Heart left ventricle (tissue), 13 donors: ENCODE data around the gene NFATC1.

Source experiments
- POLR2A ChIP-seq, 2 donors: fragments of 450-650 bp; IDR thresholded peaks; one replicate each; pipeline ENCODE4 v1.6.1; 2017; ENCODE audit warnings: antibody characterized with exemption in 2 of 2, mild to moderate bottlenecking in 2 of 2, moderate library complexity in 2 of 2
- TF ChIP-seq, protein P1 (sequence below), 12 donors: fragments of 200-600 bp; sonication (generic) in 4 of 12; IDR thresholded peaks; one replicate each; pipeline versions ENCODE4 v1.5.0 to v1.8.0; 2018 to 2022; ENCODE audit warnings: antibody characterized with exemption in 12 of 12, mild to moderate bottlenecking in 5 of 12
- donor health status: ischemic (EF 13 %, LVEDD 7.1; RV severe dilation, severe dysfunction).
- donor health status: DM: no; HTN: yes; CAD: no.
- donor health status: DM: no; HTN: no; CAD: no.
- donor health status: ischemic (EF 25% LVEDD 6.9; RV normal size, moderate dysfunction).
- donor health status: ischemic (EF 25% LVEDD 5.7; RV mildly dilated, moderate dysfunction).
- donor health status: ischemic (EF 35%, LVEDD 5.7; RV mildly dilated, moderate dysfunction).
- donor health status: nonischemic (EF 11% LVEDD 7.7; RV severe dilation, severe dysfunction).
- donor health status: DM: yes; HTN: yes; CAD: no.
- donor health status: PGD.
- donor health status: ischemic (EF 29% LVEDD 5.4; RV normal size, mild dysfunction).
- donor health status: nonischemic (EF 23%, LVEDD 6.1; RV moderate dilation, normal function).

DNA sequence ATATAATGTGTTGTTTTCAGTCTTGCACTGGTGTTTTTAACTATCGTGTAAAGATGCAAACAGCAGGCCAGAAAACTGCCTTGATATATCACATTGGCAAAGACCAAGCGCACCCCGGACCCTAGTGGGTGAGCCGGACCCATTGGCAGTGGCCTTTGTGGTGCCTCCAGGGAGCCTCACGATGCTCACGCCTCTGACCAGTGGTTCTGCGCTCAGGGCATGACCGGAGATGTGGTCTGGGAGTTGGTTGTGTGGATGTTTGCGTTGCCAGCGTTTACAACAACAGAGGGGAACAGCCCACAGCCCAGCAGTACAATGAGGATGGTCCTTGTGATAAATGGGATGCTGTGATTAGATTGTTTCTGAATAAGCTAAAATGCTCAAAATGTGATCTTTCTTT lies 32.6 kb downstream of the NFATC1 start:
- TF ChIP-seq, protein P1, sequence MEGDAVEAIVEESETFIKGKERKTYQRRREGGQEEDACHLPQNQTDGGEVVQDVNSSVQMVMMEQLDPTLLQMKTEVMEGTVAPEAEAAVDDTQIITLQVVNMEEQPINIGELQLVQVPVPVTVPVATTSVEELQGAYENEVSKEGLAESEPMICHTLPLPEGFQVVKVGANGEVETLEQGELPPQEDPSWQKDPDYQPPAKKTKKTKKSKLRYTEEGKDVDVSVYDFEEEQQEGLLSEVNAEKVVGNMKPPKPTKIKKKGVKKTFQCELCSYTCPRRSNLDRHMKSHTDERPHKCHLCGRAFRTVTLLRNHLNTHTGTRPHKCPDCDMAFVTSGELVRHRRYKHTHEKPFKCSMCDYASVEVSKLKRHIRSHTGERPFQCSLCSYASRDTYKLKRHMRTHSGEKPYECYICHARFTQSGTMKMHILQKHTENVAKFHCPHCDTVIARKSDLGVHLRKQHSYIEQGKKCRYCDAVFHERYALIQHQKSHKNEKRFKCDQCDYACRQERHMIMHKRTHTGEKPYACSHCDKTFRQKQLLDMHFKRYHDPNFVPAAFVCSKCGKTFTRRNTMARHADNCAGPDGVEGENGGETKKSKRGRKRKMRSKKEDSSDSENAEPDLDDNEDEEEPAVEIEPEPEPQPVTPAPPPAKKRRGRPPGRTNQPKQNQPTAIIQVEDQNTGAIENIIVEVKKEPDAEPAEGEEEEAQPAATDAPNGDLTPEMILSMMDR (IDR thresholded peaks at IDR 0.05) = no peak
- TF ChIP-seq POLR2A (IDR thresholded peaks at IDR 0.05) = no peak
